Subcutaneous abdominal adipose tissue (tissue), 5 donors: ENCODE results near the gene CALN1.

ENCODE experiments used
- H3K27ac ChIP-seq: one replicate; pipeline ENCODE4 v1.7.0; 2013; ENCODE audit warnings: low read depth, mild to moderate bottlenecking, inconsistent platforms, low read length, moderate library complexity
- H3K27me3 ChIP-seq, 5 donors: one replicate each; pipeline ENCODE4 v1.7.0; 2013; ENCODE audit warnings: low read length in 5 of 5, inconsistent platforms in 1 of 5; ENCODE audit not compliant: control insufficient read depth in 5 of 5, insufficient read depth in 4 of 5
- H3K36me3 ChIP-seq, 5 donors: one replicate each; pipeline ENCODE4 v1.7.0; 2013; ENCODE audit warnings: low read length in 5 of 5; ENCODE audit not compliant: control insufficient read depth in 5 of 5, insufficient read depth in 5 of 5
- H3K4me1 ChIP-seq, 5 donors: one replicate each; pipeline ENCODE4 v1.7.0; 2013; ENCODE audit warnings: low read length in 5 of 5, mild to moderate bottlenecking in 3 of 5, moderate library complexity in 1 of 5; ENCODE audit not compliant: control insufficient read depth in 5 of 5, insufficient read depth in 5 of 5
- H3K4me3 ChIP-seq, 5 donors: one replicate each; pipeline ENCODE4 v1.7.0; 2013; ENCODE audit warnings: low read length in 5 of 5, low read depth in 1 of 5
- H3K9ac ChIP-seq, 5 donors: one replicate each; pipeline ENCODE4 v1.7.0; 2013; ENCODE audit warnings: low read length in 5 of 5, mild to moderate bottlenecking in 4 of 5, moderate library complexity in 3 of 5
- H3K9me3 ChIP-seq, 5 donors: one replicate each; pipeline ENCODE4 v1.7.0; 2013; ENCODE audit warnings: low read length in 5 of 5; ENCODE audit not compliant: control insufficient read depth in 5 of 5
- donor health status: healthy.
- donor health status: healthy.
- donor health status: healthy.
- donor health status: healthy.
- donor health status: healthy.

CALN1 gene

GRCh38 chr7:72015136-72015535 is 397.0 kb downstream of the CALN1 start:
- Histone ChIP-seq H3K27me3 (no peaks in the 10 kb centered on the region), H3K9ac (no peak overlapping the region), H3K9me3 (peaks cover 4 to 11% (median 9%) of the 10 kb centered on the region in 5 donors), H3K4me1 (no peaks in the 10 kb centered on the region), H3K27ac (no peak overlapping the region), H3K4me3 (no peak overlapping the region), H3K36me3 (no peaks in the 10 kb centered on the region)

- no peaks in the 10 kb centered on the region for H3K27me3 ChIP-seq
- no peaks in the 10 kb centered on the region for H3K4me1 ChIP-seq
- H3K27ac ChIP-seq = no peak overlapping the region
- H3K4me3 ChIP-seq = no peak overlapping the region
- H3K36me3 ChIP-seq = no peaks in the 10 kb centered on the region
- no peak overlapping the region for H3K9ac ChIP-seq
- H3K9me3 ChIP-seq = peaks cover 0 to 10% (median 0%) of the 10 kb centered on the region in 5 donors
These were observed 405.1 kb downstream of the CALN1 start for GRCh38 chr7:72007018-72007417.

- no peak overlapping the region for H3K4me3 ChIP-seq
- H3K9ac ChIP-seq = no peak overlapping the region
- no peak overlapping the region for H3K27ac ChIP-seq
- H3K9me3 ChIP-seq = peaks cover 0 to 10% (median 0%) of the 10 kb centered on the region in 5 donors
- H3K36me3 ChIP-seq = no peaks in the 10 kb centered on the region
- no peaks in the 10 kb centered on the region for H3K4me1 ChIP-seq
- H3K27me3 ChIP-seq = no peaks in the 10 kb centered on the region
These were observed 408.9 kb downstream of the CALN1 start for GRCh38 chr7:72003236-72003635.

GRCh38 chr7:71996141-71996540 is 416.0 kb downstream of the CALN1 start:
- no peak overlapping the region for H3K4me3 ChIP-seq
- no peaks in the 10 kb centered on the region for H3K36me3 ChIP-seq
- H3K27ac ChIP-seq = no peak overlapping the region
- H3K4me1 ChIP-seq = no peaks in the 10 kb centered on the region
- no peaks in the 10 kb centered on the region for H3K27me3 ChIP-seq
- H3K9me3 ChIP-seq = no peaks in the 10 kb centered on the region
- no peak overlapping the region for H3K9ac ChIP-seq

- Histone ChIP-seq H3K9ac (no peak overlapping the region), H3K4me3 (no peak overlapping the region), H3K9me3 (no peaks in the 10 kb centered on the region), H3K36me3 (no peaks in the 10 kb centered on the region), H3K27me3 (no peaks in the 10 kb centered on the region), H3K4me1 (no peaks in the 10 kb centered on the region), H3K27ac (no peak overlapping the region)
These were observed 417.0 kb downstream of the CALN1 start for GRCh38 chr7:71995111-71995510.

- Histone ChIP-seq H3K9me3 (peaks cover 0 to 2% (median 0%) of the 10 kb centered on the region in 5 donors), H3K27me3 (no peaks in the 10 kb centered on the region), H3K4me3 (no peak overlapping the region), H3K9ac (no peak overlapping the region), H3K27ac (no peak overlapping the region), H3K4me1 (peaks cover 5 to 17% (median 8%) of the 10 kb centered on the region in 5 donors), H3K36me3 (no peaks in the 10 kb centered on the region)
These were observed 420.6 kb downstream of the CALN1 start for GRCh38 chr7:71991586-71991985.

- Histone ChIP-seq H3K27ac (no peak overlapping the region), H3K9ac (no peak overlapping the region), H3K27me3 (no peaks in the 10 kb centered on the region), H3K9me3 (peaks cover 0 to 2% (median 0%) of the 10 kb centered on the region in 5 donors), H3K4me3 (no peak overlapping the region), H3K36me3 (no peaks in the 10 kb centered on the region), H3K4me1 (peaks cover 5 to 17% (median 8%) of the 10 kb centered on the region in 5 donors)
These were observed 422.0 kb downstream of the CALN1 start for GRCh38 chr7:71990138-71990462.

- H3K36me3 ChIP-seq = no peaks in the 10 kb centered on the region
- no peak overlapping the region for H3K4me3 ChIP-seq
- no peak overlapping the region for H3K9ac ChIP-seq
- H3K27me3 ChIP-seq = no peaks in the 10 kb centered on the region
- no peak overlapping the region for H3K27ac ChIP-seq
- H3K4me1 ChIP-seq = peaks cover 5 to 17% (median 8%) of the 10 kb centered on the region in 5 donors
- H3K9me3 ChIP-seq = peaks cover 0 to 2% (median 0%) of the 10 kb centered on the region in 5 donors
These were observed 423.9 kb downstream of the CALN1 start for GRCh38 chr7:71988201-71988600.

- no peaks in the 10 kb centered on the region for H3K27me3 ChIP-seq
- no peak overlapping the region for H3K9ac ChIP-seq
- peaks cover 5 to 17% (median 8%) of the 10 kb centered on the region in 5 donors for H3K4me1 ChIP-seq
- H3K9me3 ChIP-seq = peaks cover 0 to 2% (median 0%) of the 10 kb centered on the region in 5 donors
- no peak overlapping the region for H3K4me3 ChIP-seq
- no peaks in the 10 kb centered on the region for H3K36me3 ChIP-seq
- H3K27ac ChIP-seq = no peak overlapping the region
These were observed 424.9 kb downstream of the CALN1 start for GRCh38 chr7:71987200-71987767.

- Histone ChIP-seq H3K36me3 (no peaks in the 10 kb centered on the region), H3K27me3 (no peaks in the 10 kb centered on the region), H3K27ac (no peak overlapping the region), H3K4me1 (peaks cover 5 to 17% (median 8%) of the 10 kb centered on the region in 5 donors), H3K9ac (no peak overlapping the region), H3K9me3 (peaks cover 0 to 2% (median 0%) of the 10 kb centered on the region in 5 donors), H3K4me3 (no peak overlapping the region)
These were observed 427.8 kb downstream of the CALN1 start for GRCh38 chr7:71984348-71984747.
